ENCODE results near the gene EIF3M. TPM values are rescaled to one million over a fixed set of nuclear protein-coding genes. Genes with fewer than 3 reads are reported as not detected.

EIF3M gene
- polyA plus RNA-seq, 3 donors = 248 to 316 (median 315) TPM

- WGBS (ENCODE audit: insufficient coverage) = no CpG with 5 or more reads among the region's 3 CpGs
- Histone ChIP-seq H3K27me3 (ENCODE audit: control insufficient read depth in 2 of 2, insufficient read depth in 2 of 2, low read length in 2 of 2) (no peaks in the 10 kb centered on the region), H3K9me3 (replicated peaks in 1 of 2; ENCODE audit: control insufficient read depth in 1 of 2, insufficient read depth in 1 of 2, low read length in 2 of 2) (no peaks in the 10 kb centered on the region), H3K4me3 (replicated peaks in 1 of 3; ENCODE audit: low read depth in 2 of 3, low read length in 3 of 3) (no peak overlapping the region), H3K9ac (ENCODE audit: insufficient read depth, low read length, poor library complexity, severe bottlenecking) (no peak overlapping the region), H3K36me3 (replicated peaks in 1 of 2; ENCODE audit: control insufficient read depth in 1 of 2, insufficient read depth in 2 of 2, low read length in 2 of 2) (no peaks in the 10 kb centered on the region), H4K20me1 (ENCODE audit: insufficient read depth, low read length) (no peaks in the 10 kb centered on the region), H3K4me2 (replicated peaks; ENCODE audit: extremely low read depth, low read length, poor library complexity, severe bottlenecking) (no peak overlapping the region), H2AFZ (ENCODE audit: insufficient read depth, low read depth, low read length, poor library complexity, severe bottlenecking) (no peak overlapping the region), H3K27ac (ENCODE audit: low read depth in 1 of 2, low read length in 2 of 2) (no peak overlapping the region), H3K79me2 (ENCODE audit: insufficient read depth, low read length) (no peaks in the 10 kb centered on the region), H3K4me1 (ENCODE audit: control insufficient read depth in 1 of 2, insufficient read depth in 2 of 2, low read length in 2 of 2) (no peaks in the 10 kb centered on the region)
- no peak overlapping the region for H3K4me3 Mint-ChIP-seq
- no peak overlapping the region for H3K27ac Mint-ChIP-seq
- intact Hi-C loops (cut with micrococcal nuclease) = no loop called here
- no peak for TF ChIP-seq CTCF (IDR thresholded peaks at IDR 0.05)
- H3K36me3 Mint-ChIP-seq = no peaks in the 10 kb centered on the region
- H3K27me3 Mint-ChIP-seq (ENCODE audit: low read depth in 3 of 3) = peaks cover 0 to 2% (median 2%) of the 10 kb centered on the region in 3 donors
- H3K9me3 Mint-ChIP-seq = no peaks in the 10 kb centered on the region
- no peak for DNase-seq
- peaks cover 6% of the 10 kb centered on the region for H3K4me1 Mint-ChIP-seq
Observed at GRCh38 chr11:32563600-32563959, 20.1 kb upstream of the EIF3M start.

- Histone ChIP-seq H2AFZ (ENCODE audit: insufficient read depth, low read depth, low read length, poor library complexity, severe bottlenecking) (peak overlapping the region; percentile 23), H3K4me3 (replicated peaks in 1 of 3; ENCODE audit: low read depth in 2 of 3, low read length in 3 of 3) (no peak overlapping the region), H3K9ac (ENCODE audit: insufficient read depth, low read length, poor library complexity, severe bottlenecking) (no peak overlapping the region), H4K20me1 (ENCODE audit: insufficient read depth, low read length) (no peaks in the 10 kb centered on the region), H3K27ac (ENCODE audit: low read depth in 1 of 2, low read length in 2 of 2) (no peak overlapping the region), H3K4me2 (replicated peaks; ENCODE audit: extremely low read depth, low read length, poor library complexity, severe bottlenecking) (no peak overlapping the region), H3K79me2 (ENCODE audit: insufficient read depth, low read length) (no peaks in the 10 kb centered on the region), H3K4me1 (ENCODE audit: control insufficient read depth in 1 of 2, insufficient read depth in 2 of 2, low read length in 2 of 2) (no peaks in the 10 kb centered on the region), H3K9me3 (replicated peaks in 1 of 2; ENCODE audit: control insufficient read depth in 1 of 2, insufficient read depth in 1 of 2, low read length in 2 of 2) (no peaks in the 10 kb centered on the region), H3K36me3 (replicated peaks in 1 of 2; ENCODE audit: control insufficient read depth in 1 of 2, insufficient read depth in 2 of 2, low read length in 2 of 2) (no peaks in the 10 kb centered on the region), H3K27me3 (ENCODE audit: control insufficient read depth in 2 of 2, insufficient read depth in 2 of 2, low read length in 2 of 2) (no peaks in the 10 kb centered on the region)
- Mint-ChIP-seq H3K9me3 (no peaks in the 10 kb centered on the region), H3K4me1 (peaks cover 6% of the 10 kb centered on the region), H3K36me3 (no peaks in the 10 kb centered on the region), H3K27me3 (ENCODE audit: low read depth in 3 of 3) (peaks cover 0 to 5% (median 1%) of the 10 kb centered on the region in 3 donors), H3K27ac (no peak overlapping the region), H3K4me3 (no peak overlapping the region)
- no peak for DNase-seq
- no CpG with 5 or more reads among the region's 2 CpGs for WGBS (ENCODE audit: insufficient coverage)
- TF ChIP-seq CTCF (IDR thresholded peaks at IDR 0.05) = no peak
- intact Hi-C loops (cut with micrococcal nuclease) = no loop called here
Observed at GRCh38 chr11:32566517-32566916, 17.1 kb upstream of the EIF3M start.

All from CD14-positive monocyte (primary cell).